Esophagus muscularis mucosa (tissue), 4 donors: ENCODE measurements around the gene MAPK9. TPM values are rescaled to one million over a fixed set of nuclear protein-coding genes. Genes with fewer than 3 reads are reported as not detected.

Experiments
- DNase-seq: peaks from one replicate; pipeline ENCODE4 v3.0.0-alpha.2; 2017; ENCODE audit errors: extremely low spot score
- H3K27ac ChIP-seq, 4 donors: fragments of 200-600 bp; sonication (generic); replicated peaks in 1 of 4; 1 replicate in 3 of 4; 2 replicates in 1 of 4; pipeline ENCODE4 v1.5.1; 2016 to 2019; ENCODE audit warnings: mild to moderate bottlenecking in 1 of 4
- H3K27me3 ChIP-seq, 4 donors: fragments of 200-600 bp; sonication (generic); one replicate each; pipeline versions ENCODE4 v1.5.1 to v1.6.0; 2016 to 2019
- H3K36me3 ChIP-seq, 4 donors: fragments of 200-600 bp; sonication (generic); one replicate each; pipeline ENCODE4 v1.5.1; 2016 to 2019
- H3K4me1 ChIP-seq, 4 donors: fragments of 200-600 bp; sonication (generic); one replicate each; pipeline ENCODE4 v1.5.1; 2016 to 2019
- H3K4me3 ChIP-seq, 4 donors: fragments of 200-600 bp; sonication (generic); 1 replicate in 2 of 4; 2 replicates in 2 of 4; pipeline ENCODE4 v1.5.1; 2016 to 2019; ENCODE audit warnings: mild to moderate bottlenecking in 4 of 4, moderate library complexity in 1 of 4
- H3K9me3 ChIP-seq, 4 donors: fragments of 200-600 bp; sonication (generic); 1 replicate in 3 of 4; 2 replicates in 1 of 4; pipeline ENCODE4 v1.5.1; 2016 to 2019
- CTCF ChIP-seq, 3 experiments: fragments of 200-600 bp in 2 of 3; fragments of 450-650 bp in 1 of 3; sonication (generic) in 2 of 3; IDR thresholded peaks; one replicate each; pipeline ENCODE4 v1.5.1; 2017 to 2019; ENCODE audit warnings: antibody characterized with exemption in 3 of 3, mild to moderate bottlenecking in 2 of 3, moderate library complexity in 1 of 3
- EP300 ChIP-seq: sonication (generic); formaldehyde crosslinking; IDR thresholded peaks from one replicate; pipeline ENCODE4 v1.6.1; 2017; ENCODE audit warnings: antibody characterized with exemption
- POLR2A ChIP-seq: fragments of 450-650 bp; IDR thresholded peaks from one replicate; pipeline ENCODE4 v1.6.1; 2017; ENCODE audit warnings: antibody characterized with exemption, moderate library complexity, mild to moderate bottlenecking, low read depth
- POLR2AphosphoS5 ChIP-seq, 2 donors: sonication (generic); formaldehyde crosslinking; IDR thresholded peaks; one replicate each; pipeline ENCODE4 v1.6.1; 2017; ENCODE audit warnings: antibody characterized with exemption in 2 of 2
- WGBS: methylation state at CpG from one replicate; pipeline ENCODE4 v1.1.5; 2018; 5-methylcytosine and 5-hydroxymethylcytosine counted together
- intact Hi-C: fragments of 100-400 bp; cut with DNase I; formaldehyde crosslinking; loops from one replicate; pipeline ENCODE4 v1.15.1; 2023
- total RNA-seq, 4 donors: library from RNA; depleted of rRNA; stranded (reverse); fragments of >200 nt; gene quantifications; one replicate each; pipeline versions ENCODE4 v1.1.0 to v1.2.1, GENCODE V29; 2016

Gene MAPK9
- total RNA-seq, 4 donors from 2014 or later: 36.4 to 42.3 (median 37.8) TPM

DNA sequence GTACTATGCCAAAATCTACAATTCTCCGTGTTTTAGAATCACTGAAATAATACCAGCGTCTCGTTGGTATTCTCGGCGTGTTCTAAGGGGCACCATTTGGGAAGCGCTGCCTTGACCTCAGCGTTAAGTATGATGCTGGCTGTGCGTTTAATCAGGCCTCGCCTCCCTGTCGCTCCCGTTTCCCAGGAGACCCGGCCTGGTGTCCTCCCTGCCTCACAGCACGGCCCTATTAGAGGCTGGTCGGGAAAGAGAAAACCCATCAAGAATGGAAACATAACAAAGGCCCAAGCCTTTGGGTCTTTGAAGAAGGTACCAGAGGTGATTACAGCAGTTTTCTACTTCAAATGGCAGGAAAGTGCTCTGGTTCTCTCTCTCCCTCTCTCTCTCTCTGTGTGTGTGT lies 31.3 kb upstream of the MAPK9 start:
- H3K36me3 ChIP-seq: peaks cover 7 to 51% (median 21%) of the 10 kb centered on the region in 4 donors
- H3K4me3 ChIP-seq: no peak overlapping the region
- H3K27me3 ChIP-seq: no peaks in the 10 kb centered on the region
- intact Hi-C loops: no loop called here
- TF ChIP-seq EP300 (no peak), CTCF (IDR thresholded peaks at IDR 0.05) (no peak), POLR2AphosphoS5 (IDR thresholded peaks at IDR 0.05) (no peak), POLR2A (no peak)
- H3K4me1 ChIP-seq: peaks cover 0 to 8% (median 0%) of the 10 kb centered on the region in 4 donors
- DNase-seq: no peak
- no peak overlapping the region for H3K27ac ChIP-seq
- 93% methylated on average over 14 of the region's 14 CpGs for WGBS
- H3K9me3 ChIP-seq: no peaks in the 10 kb centered on the region

DNA sequence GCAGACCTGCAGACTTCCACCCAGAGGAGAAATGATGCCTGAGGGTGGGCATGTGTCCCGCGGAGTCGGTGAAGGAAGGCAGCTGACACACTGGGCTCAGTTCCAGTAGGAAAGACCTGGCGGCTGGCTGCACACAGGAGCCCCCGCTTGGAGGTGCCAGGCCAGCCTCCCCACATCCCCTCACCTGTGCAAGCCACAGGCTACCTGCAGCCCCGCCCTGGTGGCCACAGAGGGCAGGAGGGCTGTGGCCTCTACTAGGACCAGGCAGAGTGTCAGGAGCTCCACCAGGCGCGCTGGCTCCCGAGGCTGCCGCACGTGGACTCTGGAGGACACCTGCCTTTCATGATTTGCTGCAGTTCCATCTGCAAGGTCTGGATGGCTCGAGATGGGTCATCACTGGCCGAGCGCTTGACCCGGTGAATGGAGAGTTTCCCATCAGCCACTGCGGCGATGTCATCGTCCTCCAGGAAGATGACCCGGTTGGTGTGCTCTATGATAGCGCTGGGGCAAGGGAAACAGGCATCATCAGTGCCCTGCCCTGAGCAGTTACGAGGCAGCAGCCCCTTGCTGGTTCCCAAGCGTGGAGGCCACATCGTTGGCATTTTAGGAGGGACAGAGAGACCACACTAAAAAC lies 26.7 kb upstream of the MAPK9 start:
- Histone ChIP-seq H3K4me1 (peaks cover 0 to 8% (median 0%) of the 10 kb centered on the region in 4 donors), H3K4me3 (no peak overlapping the region), H3K36me3 (peaks cover 5 to 71% (median 25%) of the 10 kb centered on the region in 4 donors), H3K27me3 (no peaks in the 10 kb centered on the region), H3K9me3 (no peaks in the 10 kb centered on the region), H3K27ac (no peak overlapping the region)
- 87% methylated on average over 13 of the region's 23 CpGs for WGBS
- TF ChIP-seq CTCF (IDR thresholded peaks at IDR 0.05): no peak
- no peak for TF ChIP-seq POLR2AphosphoS5 (IDR thresholded peaks at IDR 0.05)
- TF ChIP-seq POLR2A: no peak
- no peak for TF ChIP-seq EP300
- intact Hi-C loops: no loop called here
- DNase-seq: no peak

GRCh38 chr5:180316586-180316985 lies 24.7 kb upstream of the MAPK9 start:
- no peak for TF ChIP-seq EP300
- TF ChIP-seq CTCF (IDR thresholded peaks at IDR 0.05): no peak
- Histone ChIP-seq H3K27ac (no peak overlapping the region), H3K9me3 (no peaks in the 10 kb centered on the region), H3K36me3 (peaks cover 0 to 60% (median 20%) of the 10 kb centered on the region in 4 donors), H3K4me1 (peaks cover 0 to 8% (median 0%) of the 10 kb centered on the region in 4 donors), H3K27me3 (no peaks in the 10 kb centered on the region), H3K4me3 (no peak overlapping the region)
- intact Hi-C loops: no loop called here
- WGBS: 96% methylated on average over 15 of the region's 20 CpGs
- DNase-seq: no peak

GRCh38 chr5:180315762-180316212 lies 23.9 kb upstream of the MAPK9 start:
- DNase-seq: no peak
- no peaks in the 10 kb centered on the region for H3K9me3 ChIP-seq
- no peaks in the 10 kb centered on the region for H3K27me3 ChIP-seq
- intact Hi-C loops: no loop called here
- TF ChIP-seq EP300: no peak
- no peak for TF ChIP-seq POLR2AphosphoS5 (IDR thresholded peaks at IDR 0.05)
- TF ChIP-seq CTCF (IDR thresholded peaks at IDR 0.05): peak; percentile 75 to 94 (median 82)
- peaks cover 0 to 8% (median 0%) of the 10 kb centered on the region in 4 donors for H3K4me1 ChIP-seq
- no peak overlapping the region for H3K27ac ChIP-seq
- 64% methylated on average over 9 of the region's 9 CpGs for WGBS
- no peak overlapping the region for H3K4me3 ChIP-seq
- peaks cover 0 to 62% (median 25%) of the 10 kb centered on the region in 4 donors for H3K36me3 ChIP-seq
